Measurements from ENCODE around the gene FNDC4. TPM values are rescaled to one million over a fixed set of nuclear protein-coding genes. Genes with fewer than 3 reads are reported as not detected.
"Not testable (repeated sequence)": the region's sequence is repeated elsewhere in the genome, so short reads cannot be mapped to it uniquely, and the experiment has no call there.

The FNDC4 gene, protein sequence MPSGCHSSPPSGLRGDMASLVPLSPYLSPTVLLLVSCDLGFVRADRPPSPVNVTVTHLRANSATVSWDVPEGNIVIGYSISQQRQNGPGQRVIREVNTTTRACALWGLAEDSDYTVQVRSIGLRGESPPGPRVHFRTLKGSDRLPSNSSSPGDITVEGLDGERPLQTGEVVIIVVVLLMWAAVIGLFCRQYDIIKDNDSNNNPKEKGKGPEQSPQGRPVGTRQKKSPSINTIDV
- total RNA-seq: 10 to 100 TPM; 10.4 to 20.8 TPM

DNA sequence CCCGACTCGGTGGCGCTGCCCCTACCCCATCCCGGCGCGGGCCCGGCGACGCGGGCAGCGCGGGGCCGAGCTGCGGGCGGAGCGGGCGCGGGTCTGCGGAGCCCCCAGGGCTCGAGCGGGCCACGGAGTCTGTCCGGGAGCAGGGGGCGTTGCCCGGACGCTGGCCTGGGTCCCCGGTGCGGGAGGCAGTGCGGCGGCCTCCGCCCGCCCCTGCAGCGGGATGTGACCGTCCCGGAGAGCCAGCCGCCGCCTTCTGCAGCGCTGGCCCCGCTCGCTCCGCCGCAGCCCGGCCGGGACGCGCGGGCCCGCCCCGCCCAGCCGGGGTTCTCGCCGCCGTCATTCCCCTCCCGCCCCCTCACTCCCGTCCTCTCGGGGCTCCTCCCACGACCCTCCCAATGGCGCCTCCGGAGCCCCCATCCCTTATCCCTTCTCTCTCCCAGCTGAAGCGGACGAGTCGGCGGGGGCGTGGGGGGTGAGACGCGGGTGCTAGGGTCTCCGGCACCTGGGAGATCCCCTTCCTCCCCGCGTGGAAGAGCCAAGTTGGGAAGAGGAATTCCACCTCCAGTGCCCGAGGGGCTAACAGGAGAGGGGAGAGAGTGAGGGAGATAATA, at the start of gene FNDC4:
FNDC4 (minus strand) TSS at position 257 of the 611 bp plus-strand sequence. CDS start 521 bp downstream, outside the sequence.
- no peaks in the 10 kb centered on the region for H3K9me3 ChIP-seq
- TF ChIP-seq, protein P1, sequence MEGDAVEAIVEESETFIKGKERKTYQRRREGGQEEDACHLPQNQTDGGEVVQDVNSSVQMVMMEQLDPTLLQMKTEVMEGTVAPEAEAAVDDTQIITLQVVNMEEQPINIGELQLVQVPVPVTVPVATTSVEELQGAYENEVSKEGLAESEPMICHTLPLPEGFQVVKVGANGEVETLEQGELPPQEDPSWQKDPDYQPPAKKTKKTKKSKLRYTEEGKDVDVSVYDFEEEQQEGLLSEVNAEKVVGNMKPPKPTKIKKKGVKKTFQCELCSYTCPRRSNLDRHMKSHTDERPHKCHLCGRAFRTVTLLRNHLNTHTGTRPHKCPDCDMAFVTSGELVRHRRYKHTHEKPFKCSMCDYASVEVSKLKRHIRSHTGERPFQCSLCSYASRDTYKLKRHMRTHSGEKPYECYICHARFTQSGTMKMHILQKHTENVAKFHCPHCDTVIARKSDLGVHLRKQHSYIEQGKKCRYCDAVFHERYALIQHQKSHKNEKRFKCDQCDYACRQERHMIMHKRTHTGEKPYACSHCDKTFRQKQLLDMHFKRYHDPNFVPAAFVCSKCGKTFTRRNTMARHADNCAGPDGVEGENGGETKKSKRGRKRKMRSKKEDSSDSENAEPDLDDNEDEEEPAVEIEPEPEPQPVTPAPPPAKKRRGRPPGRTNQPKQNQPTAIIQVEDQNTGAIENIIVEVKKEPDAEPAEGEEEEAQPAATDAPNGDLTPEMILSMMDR (IDR thresholded peaks at IDR 0.05): no peak
- peak in 1 of 3 donors; percentile 35 for TF ChIP-seq POLR2A (IDR thresholded peaks at IDR 0.05)
- peak; percentile 52 for ATAC-seq
- intact Hi-C loops (cut with DNase I): no loop called here
- WGBS, 2 donors: 2 to 4% methylated on average over 11 to 49 of the region's 70 CpGs
- DNase-seq: peak in 3 of 4 donors; percentile 25 to 35 (median 29)
- peak within 1 kb of the TSS in 1 of 2 donors; percentile 4 for H3K4me3 ChIP-seq
- H3K4me1 ChIP-seq: peaks cover 39% of the 10 kb centered on the region
- H3K36me3 ChIP-seq (replicated peaks in 1 of 2; ENCODE audit: insufficient read depth in 1 of 2, low read depth in 2 of 2): no peaks in the 10 kb centered on the region
- H3K27ac ChIP-seq: peak within 1 kb of the TSS; percentile 44 to 77 (median 66)
- H3K27me3 ChIP-seq: no peaks in the 10 kb centered on the region

DNA sequence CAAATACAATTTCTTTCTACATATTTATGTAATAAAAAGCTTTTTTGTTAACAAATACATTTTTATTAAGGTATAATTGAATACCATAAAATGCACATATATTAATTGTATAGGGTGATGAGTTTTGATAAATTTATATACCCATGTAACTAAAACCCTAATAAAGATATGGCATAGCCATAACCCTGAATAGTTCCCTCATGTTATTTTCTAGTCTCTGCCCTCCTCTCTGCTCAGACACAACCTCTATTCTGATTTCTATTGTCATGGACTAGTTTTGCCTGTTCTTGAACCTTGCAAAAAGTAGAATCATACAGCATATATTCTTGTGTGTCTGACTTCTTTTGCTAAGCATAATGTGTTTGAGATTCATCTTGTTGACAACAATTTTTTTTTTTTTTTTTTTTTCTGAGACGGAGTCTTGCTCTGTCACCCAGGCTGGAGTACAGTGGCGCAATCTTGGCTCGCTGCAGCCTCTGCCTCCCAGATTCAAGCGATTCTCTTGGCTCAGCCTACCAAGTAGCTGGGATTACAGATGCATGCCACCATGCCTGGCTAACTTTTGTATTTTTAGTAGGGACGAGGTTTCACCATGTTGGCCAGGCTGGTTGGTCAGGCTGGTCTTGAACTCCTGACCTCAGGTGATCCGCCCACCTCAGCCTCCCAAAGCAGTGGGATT, 49.3 kb upstream of the FNDC4 start:
- TF ChIP-seq, protein P1 (IDR thresholded peaks at IDR 0.05): no peak
- no peak for TF ChIP-seq POLR2A (IDR thresholded peaks at IDR 0.05)
- no peak overlapping the region for H3K27ac ChIP-seq
- DNase-seq (no peak), ATAC-seq (no peak)
- no peaks in the 10 kb centered on the region for H3K36me3 ChIP-seq (replicated peaks in 1 of 2; ENCODE audit: insufficient read depth in 1 of 2, low read depth in 2 of 2)
- no peaks in the 10 kb centered on the region for H3K27me3 ChIP-seq
- H3K9me3 ChIP-seq: no peaks in the 10 kb centered on the region
- H3K4me3 ChIP-seq: no peak overlapping the region
- H3K4me1 ChIP-seq: no peaks in the 10 kb centered on the region
- WGBS, 2 donors: 81 to 94% methylated on average over 6 of the region's 6 CpGs
- intact Hi-C loops (cut with DNase I): no loop called here

DNA sequence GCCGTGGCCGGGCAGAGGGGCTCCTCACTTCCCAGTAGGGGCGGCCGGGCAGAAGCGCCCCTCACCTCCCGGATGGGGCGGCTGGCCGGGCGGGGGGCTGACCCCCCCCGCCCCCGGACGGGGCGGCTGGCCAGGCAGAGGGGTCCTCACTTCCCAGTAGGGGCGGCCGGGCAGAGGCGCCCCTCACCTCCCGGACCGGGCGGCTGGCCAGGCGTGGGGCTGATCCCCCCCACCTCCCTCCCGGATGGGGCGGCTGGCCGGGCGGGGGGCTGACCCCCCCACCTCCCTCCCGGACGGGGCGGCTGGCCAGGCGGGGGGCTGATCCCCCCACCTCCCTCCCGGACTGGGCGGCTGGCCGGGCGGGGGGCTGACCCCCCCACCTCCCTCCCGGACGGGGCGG, 44.6 kb upstream of the FNDC4 start:
- H3K27me3 ChIP-seq; DNase-seq; H3K9me3 ChIP-seq; ATAC-seq; H3K27ac ChIP-seq; H3K36me3 ChIP-seq (replicated peaks in 1 of 2; ENCODE audit: insufficient read depth in 1 of 2, low read depth in 2 of 2); H3K4me1 ChIP-seq; H3K4me3 ChIP-seq; intact Hi-C loops (cut with DNase I): not testable (repeated sequence)
- WGBS, 2 donors: 96% methylated on average over 6 of the region's 35 CpGs; no CpG with 5 or more reads in 1 of the 2 donors

DNA sequence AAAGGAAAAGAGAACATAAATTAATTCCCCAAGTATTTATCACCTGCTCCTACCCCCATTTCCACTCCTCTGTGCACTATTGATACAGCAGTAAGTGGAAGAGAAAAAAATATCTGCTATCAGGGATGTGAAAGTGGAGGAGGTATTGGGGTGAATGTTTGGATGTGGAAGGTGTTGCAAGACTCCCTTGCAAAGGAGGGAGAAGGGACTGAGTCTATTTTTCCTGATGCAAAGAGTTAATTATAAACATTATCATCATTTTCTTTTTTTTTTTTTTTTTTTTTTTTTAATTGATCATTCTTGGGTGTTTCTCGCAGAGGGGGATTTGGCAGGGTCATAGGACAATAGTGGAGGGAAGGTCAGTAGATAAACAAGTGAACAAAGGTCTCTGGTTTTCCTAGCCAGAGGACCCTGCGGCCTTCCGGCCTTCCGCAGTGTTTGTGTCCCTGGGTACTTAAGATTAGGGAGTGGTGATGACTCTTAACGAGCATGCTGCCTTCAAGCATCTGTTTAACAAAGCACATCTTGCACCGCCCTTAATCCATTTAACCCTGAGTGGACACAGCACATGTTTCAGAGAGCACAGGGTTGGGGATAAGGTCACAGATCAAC, 43.9 kb upstream of the FNDC4 start:
- H3K4me3 ChIP-seq; ATAC-seq; DNase-seq; intact Hi-C loops (cut with DNase I); H3K36me3 ChIP-seq (replicated peaks in 1 of 2; ENCODE audit: insufficient read depth in 1 of 2, low read depth in 2 of 2); H3K27me3 ChIP-seq; H3K27ac ChIP-seq; H3K4me1 ChIP-seq; H3K9me3 ChIP-seq: not testable (repeated sequence)
- 47 to 62% methylated on average over 5 of the region's 6 CpGs for WGBS, 2 donors

DNA sequence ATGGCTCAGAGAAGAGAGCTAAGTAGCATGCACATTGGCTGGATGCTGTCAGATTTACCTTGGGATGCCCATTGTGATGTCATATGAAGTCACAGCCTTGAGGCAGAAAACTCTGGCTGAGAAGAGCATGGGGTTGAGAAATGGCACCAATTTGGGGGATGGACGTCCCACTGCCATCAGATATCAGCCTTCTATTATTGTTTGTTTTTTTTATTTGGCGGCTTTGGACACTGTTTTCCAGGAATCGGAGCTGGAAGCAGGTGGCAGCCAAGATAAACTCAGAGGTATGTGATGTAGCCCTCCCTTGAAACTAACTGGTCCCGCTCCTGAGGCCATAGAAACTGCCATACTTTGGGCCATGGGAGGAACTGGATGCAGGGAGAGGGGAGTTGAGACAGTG, 42.3 kb upstream of the FNDC4 start:
- Histone ChIP-seq H3K4me3 (no peak overlapping the region), H3K4me1 (no peaks in the 10 kb centered on the region), H3K27me3 (no peaks in the 10 kb centered on the region), H3K36me3 (replicated peaks in 1 of 2; ENCODE audit: insufficient read depth in 1 of 2, low read depth in 2 of 2) (no peaks in the 10 kb centered on the region), H3K9me3 (no peaks in the 10 kb centered on the region), H3K27ac (no peak overlapping the region)
- DNase-seq (no peak), ATAC-seq (no peak)
- no peak for TF ChIP-seq POLR2A (IDR thresholded peaks at IDR 0.05)
- TF ChIP-seq, protein P1 (IDR thresholded peaks at IDR 0.05): no peak
- intact Hi-C loops (cut with DNase I): no loop called here
- 44 to 50% methylated on average over 4 of the region's 4 CpGs for WGBS, 2 donors
